GM19372 (cell line): ENCODE measurements around the gene PIGW.

Source experiments
- ATAC-seq: cut with Tn5 transposase; IDR thresholded peaks from one replicate; pipeline ENCODE4 v1.9.1; 2021; ENCODE audit warnings: mild to moderate bottlenecking, low read depth, moderate library complexity; ENCODE audit not compliant: unreplicated experiment

Gene PIGW, protein sequence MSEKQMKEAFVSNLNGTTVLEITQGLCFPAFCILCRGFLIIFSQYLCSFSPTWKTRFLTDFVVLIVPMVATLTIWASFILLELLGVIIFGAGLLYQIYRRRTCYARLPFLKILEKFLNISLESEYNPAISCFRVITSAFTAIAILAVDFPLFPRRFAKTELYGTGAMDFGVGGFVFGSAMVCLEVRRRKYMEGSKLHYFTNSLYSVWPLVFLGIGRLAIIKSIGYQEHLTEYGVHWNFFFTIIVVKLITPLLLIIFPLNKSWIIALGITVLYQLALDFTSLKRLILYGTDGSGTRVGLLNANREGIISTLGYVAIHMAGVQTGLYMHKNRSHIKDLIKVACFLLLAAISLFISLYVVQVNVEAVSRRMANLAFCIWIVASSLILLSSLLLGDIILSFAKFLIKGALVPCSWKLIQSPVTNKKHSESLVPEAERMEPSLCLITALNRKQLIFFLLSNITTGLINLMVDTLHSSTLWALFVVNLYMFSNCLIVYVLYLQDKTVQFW

DNA sequence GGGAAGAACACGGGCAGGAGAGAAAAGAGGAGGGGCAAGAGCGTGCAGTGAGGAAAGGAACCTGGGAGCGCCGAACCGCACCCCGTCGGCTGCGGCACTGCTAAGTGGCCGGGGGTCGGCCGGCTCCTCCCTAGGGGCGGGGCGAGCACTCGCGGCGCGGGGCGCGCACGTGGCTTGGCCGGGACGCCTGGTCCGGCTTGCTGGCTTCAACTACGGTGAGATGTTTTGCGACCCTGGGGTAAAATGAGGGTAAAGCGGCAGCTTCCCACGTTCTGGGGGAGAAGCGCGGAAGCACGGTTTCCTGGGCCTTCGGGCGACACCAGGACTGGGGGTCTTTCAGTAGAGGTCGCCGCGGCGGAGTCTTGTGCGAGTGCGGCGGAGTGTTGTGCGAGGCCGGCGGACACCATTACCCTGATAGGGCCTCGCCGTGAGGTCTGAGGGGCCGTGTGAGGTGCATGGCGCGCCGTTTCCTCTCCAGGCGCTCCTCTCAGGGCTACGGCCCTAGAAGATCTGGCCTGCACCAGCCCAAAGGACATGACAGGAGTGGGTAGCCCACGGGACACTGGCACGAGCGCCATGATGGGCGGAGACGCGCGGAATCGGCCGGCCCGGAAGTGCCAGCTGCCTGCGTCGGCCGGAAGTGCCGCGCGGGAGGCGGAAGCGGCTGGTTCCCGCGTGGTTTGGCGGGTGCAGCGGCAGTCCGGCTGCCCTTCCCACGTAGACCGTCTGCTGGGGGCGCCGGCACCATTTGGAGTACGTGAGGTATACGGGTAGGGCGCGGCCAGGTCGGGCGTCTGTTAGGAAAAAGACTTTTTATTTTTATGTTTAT, at the start of gene PIGW, which contains the start of gene MYO19:
PIGW (plus strand) TSS at position 148 of the 829 bp plus-strand sequence. CDS start 2,115 bp downstream, outside the sequence.
MYO19 (minus strand) TSS at position 29 of the 829 bp plus-strand sequence. CDS start 2,330 bp downstream, outside the sequence.
- peak; percentile 65 for ATAC-seq

- ATAC-seq = no peak
Observed at GRCh38 chr17:36485027-36485426, 49.8 kb upstream of the PIGW start.

GRCh38 chr17:36485805-36486203, 49.0 kb upstream of the PIGW start:
- no peak for ATAC-seq

DNA sequence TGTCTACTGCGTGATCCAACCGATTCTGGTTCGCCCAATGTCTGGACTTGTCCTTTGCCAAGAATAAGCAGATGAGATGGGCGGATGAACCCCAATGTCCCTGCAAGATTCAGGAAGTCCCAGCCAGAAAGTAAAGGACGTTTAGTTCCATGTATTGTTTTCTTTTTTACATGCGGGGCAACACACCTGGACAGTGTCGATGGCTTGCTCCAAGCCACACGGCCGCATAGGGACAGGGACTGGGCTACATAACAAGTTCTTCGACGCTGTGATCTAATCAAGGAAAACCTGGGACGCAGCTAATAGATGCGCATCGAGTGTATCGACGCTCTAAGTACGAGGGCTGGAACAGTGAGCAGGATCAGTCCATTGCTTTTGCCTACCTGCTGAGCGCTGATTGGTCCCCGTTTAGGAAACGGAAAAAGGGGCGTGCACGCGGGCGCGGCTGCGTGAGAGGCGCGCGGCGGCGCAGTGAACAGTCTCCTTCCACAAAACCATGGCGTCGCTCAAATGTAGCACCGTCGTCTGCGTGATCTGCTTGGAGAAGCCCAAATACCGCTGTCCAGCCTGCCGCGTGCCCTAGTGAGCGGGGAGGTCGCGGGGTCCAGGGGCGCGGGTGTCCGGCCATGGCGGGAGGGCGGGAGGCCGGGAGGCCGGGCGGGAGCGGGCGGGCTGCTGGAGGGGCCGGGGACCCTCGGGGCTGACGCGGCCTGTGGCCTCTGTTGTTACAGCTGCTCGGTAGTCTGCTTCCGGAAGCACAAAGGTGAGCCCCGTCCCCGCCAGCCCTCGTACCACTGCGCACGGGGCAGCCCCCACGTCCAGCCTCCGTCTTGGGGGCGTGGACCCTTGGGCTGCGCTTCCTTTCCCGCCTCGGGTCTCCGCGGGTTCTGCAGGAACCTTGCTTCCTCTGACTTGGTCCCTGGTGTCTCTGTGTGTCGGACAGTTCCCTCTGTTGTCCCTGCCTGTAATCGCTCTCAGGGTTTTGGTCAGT, 48.3 kb upstream of the PIGW start, which contains the start of gene ZNHIT3:
ZNHIT3 (plus strand) TSS at position 478 of the 991 bp plus-strand sequence; CDS start at position 497, 19 bp downstream.
- ATAC-seq = peak; percentile 85

- ATAC-seq = no peak
Observed at GRCh38 chr17:36493956-36494355, 40.8 kb upstream of the PIGW start.

- no peak for ATAC-seq
Observed at GRCh38 chr17:36494674-36495073, 40.1 kb upstream of the PIGW start.

GRCh38 chr17:36495076-36495578, 39.7 kb upstream of the PIGW start:
- no peak for ATAC-seq

DNA sequence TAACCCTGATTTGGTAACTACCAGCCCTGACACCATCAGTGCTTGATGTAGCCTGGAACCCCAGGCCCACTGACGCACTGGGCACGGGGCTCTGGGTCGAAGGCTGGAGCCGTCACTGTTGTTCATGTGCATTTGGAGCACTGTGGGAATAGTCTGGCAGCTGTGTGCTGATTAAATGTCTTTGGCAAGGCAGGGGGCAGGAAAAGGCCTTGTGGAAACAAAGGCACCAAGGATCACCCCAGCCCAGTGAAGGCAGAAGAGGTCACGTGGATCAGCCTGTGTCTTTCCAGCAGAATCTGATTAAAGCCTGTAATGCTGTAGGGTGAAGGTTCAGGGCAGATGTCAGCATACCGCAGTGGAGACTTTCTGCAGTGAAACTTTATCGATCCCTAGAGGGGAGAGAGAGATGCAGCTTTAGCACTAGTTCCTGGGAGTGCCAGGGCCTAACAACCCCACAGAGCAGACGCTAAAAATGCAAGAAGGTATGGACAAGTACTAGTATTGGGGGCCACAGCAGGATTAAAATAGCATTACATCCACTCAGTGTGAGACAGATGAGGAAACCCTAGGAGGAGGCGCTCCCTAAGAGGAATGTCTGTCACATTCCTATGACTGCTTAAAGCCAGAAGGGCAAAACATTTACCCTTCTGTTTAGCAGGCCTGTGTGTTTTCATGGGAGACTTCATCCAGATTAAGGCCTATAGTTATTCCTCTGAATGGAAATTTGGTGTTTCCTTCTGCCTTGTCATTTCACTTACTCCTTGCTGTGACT, 38.6 kb upstream of the PIGW start:
- no peak for ATAC-seq

DNA sequence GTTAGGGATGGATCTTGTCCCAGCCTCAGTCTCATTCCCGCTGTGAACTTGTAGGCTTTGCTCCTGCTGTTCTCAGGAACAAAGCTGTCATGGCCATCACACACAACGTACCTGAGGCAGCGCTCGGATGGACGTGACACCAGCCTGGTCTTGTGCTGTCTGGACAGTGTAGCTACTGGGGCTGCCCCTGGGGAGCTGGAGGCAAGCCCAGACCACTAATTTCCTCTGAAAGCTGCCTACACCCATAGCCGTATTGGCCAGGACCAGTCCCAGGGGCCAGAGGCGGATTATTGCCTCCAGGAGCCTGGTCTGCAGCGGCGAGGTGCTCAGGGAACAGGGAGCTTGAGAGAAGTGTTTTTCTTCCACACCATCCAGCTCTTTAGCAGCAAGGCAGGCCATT, 36.6 kb upstream of the PIGW start:
- no peak for ATAC-seq

GRCh38 chr17:36498560-36499300, 36.1 kb upstream of the PIGW start:
- no peak for ATAC-seq

GRCh38 chr17:36500745-36501225, 34.0 kb upstream of the PIGW start:
- ATAC-seq = no peak

GRCh38 chr17:36501351-36501750, 33.4 kb upstream of the PIGW start:
- no peak for ATAC-seq

DNA sequence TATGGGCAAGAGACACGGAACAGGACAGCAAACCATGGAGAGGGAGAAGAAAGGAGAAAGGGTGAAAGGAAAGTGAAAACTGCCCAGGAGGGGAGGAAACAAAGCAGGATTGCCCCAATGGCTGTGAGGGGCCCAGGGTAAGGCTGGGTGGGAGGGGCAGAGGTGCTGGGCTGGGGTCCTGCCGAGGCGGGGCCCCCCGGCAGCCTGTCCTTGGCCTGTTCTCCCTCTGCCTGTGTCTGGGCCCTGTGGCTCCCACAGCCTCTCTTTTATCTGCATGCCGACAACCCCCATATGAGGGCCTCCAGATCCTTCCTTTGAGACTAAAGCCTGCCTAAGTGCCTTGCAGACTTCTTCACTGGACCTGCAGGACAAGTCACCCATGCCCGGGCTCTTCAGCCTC, 32.8 kb upstream of the PIGW start:
- no peak for ATAC-seq

- no peak for ATAC-seq
Observed at GRCh38 chr17:36503456-36504155, 31.2 kb upstream of the PIGW start.

GRCh38 chr17:36504156-36504545, 30.6 kb upstream of the PIGW start:
- ATAC-seq = no peak

GRCh38 chr17:36505171-36505570, 29.6 kb upstream of the PIGW start:
- ATAC-seq = no peak

GRCh38 chr17:36506249-36506826, 28.4 kb upstream of the PIGW start:
- ATAC-seq = no peak
